ENCODE results near the gene SMPD2.

SMPD2 gene

DNA sequence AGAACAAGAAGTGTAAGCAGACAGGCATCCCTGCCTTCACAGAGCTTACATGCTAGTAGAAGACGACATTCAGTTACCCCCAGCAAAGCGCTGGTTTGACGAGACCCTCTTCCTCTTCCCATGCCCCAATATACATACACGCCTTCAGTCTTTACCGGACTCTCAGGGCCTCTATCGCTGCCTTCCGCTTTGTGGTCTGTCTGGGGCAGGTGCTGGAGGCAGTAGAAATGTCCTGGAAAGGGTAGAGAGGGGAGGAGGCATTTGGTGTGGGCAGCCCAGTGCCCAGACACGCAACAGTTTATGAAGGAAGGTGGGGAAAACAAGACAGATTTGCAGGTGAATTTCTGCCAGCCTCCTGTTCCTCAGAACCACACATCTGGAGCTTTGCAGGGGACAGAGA, 6.0 kb downstream of the SMPD2 start:
- DNase-seq (ENCODE audit: low spot score), result no peak

DNA sequence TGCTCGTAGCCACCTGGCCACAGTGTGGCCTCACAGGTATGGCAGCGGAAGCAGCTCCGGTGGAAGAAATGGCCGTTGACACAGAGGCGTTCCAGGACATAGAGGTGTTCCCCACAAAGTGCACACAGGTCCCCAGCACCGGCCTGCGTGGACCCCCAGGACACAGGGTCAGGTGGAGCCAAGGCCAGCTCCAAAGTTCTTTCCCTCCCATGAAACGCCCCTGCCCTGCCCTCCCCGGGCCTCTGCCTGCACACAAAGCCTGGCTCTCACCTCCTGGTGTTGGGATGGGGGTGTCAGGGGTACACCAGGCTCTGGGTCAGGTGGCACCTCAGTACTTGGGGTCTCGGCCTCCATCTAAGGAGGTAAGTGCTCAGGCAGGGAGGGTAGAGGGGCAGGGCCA, 6.6 kb downstream of the SMPD2 start:
- DNase-seq (ENCODE audit: low spot score), result no peak

GRCh38 chr6:109447878-109448555, 7.5 kb downstream of the SMPD2 start:
- DNase-seq (ENCODE audit: low spot score), result no peak

DNA sequence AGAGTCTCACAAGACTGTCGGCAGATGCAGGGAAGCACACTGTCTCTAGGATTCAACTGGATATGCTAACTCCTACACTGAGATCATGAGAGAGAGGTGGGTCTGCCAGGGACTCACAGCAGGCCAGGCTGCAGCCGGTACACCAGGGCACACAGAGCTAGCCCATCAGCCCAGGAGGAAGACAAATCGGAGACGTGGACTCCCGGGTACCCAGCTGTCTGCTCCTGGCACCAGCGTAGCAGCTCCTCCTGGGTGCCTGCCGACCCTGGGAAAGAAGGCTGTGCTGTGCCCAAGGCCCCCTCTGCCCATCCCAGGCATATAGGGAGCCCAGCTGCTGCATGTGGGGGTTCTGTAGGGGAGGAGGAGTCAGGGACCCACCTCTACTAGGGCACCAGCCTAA, 8.1 kb downstream of the SMPD2 start:
- no peak for DNase-seq (ENCODE audit: low spot score)

DNA sequence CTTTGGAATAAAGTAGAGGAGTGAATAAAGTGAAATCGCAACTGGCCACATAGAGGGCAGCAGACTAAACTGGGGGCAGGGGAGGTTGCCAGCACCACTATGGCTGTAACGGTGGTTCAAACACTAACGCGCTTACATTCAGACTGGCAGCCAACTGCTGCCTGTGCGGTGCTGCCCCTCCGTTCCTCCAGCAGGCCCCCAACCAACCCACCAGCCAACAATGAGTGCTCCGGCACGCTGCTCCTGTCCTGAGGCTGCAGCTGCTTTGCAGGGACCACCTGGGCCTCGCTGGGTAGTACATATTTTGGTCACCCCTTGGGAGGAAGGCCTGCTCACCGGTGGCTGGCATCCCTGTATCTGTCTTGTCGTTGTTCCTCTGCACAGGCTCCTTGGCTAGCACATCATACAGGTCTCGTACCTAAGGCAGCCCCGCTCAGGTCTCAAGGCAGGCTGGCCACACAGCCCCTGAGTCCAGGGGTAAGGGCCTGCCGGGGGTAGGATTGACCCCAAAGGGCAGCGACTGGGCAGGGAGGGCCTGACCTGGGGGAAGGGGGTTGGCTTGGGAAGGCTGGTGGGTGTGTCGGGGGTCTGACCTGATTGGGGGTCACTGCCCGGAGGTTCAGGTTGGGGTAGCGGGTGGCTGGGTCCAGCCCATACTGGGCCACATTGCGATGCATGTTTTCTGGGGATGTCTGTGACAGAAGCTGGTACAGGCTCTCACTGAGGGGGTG, 8.7 kb downstream of the SMPD2 start:
- DNase-seq (ENCODE audit: low spot score), result no peak

DNA sequence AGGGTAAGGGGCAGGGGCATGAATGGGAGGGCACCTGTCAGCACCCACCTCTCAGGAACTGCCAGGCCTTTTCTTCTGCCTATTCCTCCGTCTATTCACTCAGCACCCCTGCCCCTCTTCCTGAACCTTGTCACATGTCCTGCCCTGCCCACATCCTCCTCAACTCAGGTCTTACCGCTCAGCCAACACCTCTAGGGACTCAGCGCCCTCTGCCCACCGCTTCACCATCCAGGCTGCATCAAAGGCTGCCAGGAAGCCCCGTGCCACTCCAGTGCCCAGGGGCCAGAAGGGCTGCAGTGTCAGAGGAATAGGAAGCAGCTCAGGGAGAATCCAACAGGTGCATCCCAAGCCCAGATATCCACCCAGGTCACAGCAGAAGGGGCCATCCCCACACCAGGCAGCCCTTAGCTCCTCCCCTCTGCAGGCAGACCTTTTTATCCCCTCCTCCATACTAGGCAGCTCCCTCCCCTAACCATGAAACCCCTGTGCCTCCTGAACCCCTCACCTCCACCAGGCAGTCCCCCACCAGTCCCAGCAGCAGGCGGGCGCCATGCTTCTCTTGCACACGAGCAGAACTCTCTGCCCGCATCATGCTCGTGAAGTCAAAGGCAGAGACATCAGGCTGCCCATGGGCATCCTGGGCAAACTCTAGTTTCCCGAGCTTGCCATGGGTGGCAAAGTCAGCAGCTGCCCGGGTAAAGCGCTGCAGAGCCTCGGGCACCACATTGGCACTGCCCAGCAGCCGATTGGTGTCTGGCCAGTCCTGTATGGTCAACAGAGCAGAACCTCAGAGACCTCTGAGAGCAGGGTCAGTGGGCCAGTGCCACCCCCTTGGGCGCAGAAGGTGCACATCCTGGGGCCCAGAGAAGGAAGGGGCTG, 9.5 kb downstream of the SMPD2 start:
- DNase-seq (ENCODE audit: low spot score), result no peak

DNA sequence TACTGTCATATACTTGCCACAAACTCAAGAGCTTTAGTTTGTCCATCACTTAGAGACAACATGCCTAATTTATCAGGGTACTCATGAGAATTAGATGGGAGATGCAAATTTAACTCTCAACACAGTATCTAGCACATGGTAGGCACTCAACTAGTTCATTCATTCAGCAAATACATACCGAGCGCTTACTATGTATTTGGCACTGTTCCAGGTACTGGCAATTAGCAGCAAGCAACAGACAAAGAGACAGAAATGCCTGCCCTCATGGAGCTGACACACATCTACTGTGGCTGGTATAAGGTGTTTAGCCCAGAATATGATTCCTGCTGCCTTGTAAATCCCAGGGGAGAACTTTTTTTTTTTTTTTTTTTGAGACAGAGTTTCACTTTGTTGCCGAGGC, 10.3 kb downstream of the SMPD2 start:
- no peak for DNase-seq (ENCODE audit: low spot score)

GRCh38 chr6:109451376-109451775, 10.9 kb downstream of the SMPD2 start:
- no peak for DNase-seq (ENCODE audit: low spot score)

DNA sequence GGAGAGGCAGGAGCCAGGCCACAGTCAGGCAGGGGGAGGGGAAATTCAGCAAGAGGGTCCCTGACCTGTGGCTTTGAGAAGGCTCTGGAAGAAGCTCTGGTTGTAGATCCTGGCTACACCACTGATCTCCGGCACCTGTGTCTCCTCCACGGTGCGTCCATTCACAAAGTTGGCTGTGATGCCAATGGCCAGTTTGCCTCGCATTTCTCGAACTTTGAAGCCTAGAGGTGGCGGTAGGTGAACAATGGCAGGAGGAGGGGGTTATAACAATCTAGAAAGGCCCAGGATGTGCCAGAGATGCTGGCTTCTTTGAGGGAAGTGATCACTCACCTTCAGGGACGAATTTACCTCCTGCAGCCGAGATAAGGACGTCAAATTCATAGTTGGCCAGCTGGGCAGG, 11.7 kb downstream of the SMPD2 start:
- DNase-seq (ENCODE audit: low spot score), result no peak

GRCh38 chr6:109453156-109453555, 12.6 kb downstream of the SMPD2 start:
- DNase-seq (ENCODE audit: low spot score), result no peak

DNA sequence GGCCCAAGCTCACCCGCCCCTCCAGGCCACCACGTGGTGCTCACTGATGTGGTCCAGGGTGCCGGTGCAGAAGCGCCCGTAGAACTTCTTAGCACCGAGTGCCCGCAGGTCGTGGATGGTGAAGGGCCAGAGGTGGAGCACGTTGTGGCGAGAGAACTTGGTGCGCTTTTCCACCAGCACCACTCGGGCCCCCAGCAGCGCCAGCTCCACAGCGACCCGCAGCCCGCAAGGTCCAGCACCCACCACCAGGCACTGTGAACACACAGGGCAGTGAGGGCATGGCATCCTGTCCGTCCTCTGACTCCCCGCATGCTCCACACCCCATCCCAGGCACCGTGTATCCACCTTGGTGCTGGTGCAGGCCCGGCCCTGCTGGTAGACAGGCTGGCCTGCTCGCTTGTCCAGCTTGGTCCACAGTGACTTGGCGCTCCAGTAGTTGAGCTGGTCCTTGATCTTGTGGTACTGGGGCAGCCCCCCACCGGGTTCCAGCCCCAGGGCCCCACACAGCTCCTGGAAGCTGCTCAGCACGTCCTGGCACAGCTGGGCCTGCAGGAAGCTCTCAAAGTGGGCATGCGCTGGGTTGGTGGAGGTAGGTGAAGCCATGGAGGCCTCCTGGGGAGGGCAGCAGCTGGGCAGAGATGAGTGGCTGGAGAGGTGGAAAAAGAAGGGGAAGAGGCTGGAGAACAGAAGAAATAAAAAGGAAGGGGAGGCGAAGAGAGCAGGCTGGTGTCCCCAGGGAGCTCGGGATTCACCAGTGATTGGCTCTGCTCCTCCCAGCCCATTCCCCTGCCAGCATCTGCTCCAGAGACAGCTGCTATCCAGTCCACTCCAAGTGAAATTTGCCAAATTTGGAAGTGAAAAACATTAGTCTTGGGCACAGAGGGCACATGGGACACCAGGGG, 13.3 kb downstream of the SMPD2 start:
- no peak for DNase-seq (ENCODE audit: low spot score)

- no peak for DNase-seq (ENCODE audit: low spot score)
Observed at GRCh38 chr6:109454496-109455436, 14.2 kb downstream of the SMPD2 start.

- DNase-seq (ENCODE audit: low spot score), result peak; percentile 82
Observed at GRCh38 chr6:109455437-109456110, 15.1 kb downstream of the SMPD2 start, which contains the start of gene MICAL1. Gene MICAL1, minus strand, starts transcription at chr6:109455772. Its CDS starts 1,576 bp downstream, at chr6:109454196.

GRCh38 chr6:109456111-109456583, 15.6 kb downstream of the SMPD2 start:
- DNase-seq (ENCODE audit: low spot score), result no peak

- no peak for DNase-seq (ENCODE audit: low spot score)
Observed at GRCh38 chr6:109456710-109457561, 16.4 kb downstream of the SMPD2 start.

- DNase-seq (ENCODE audit: low spot score), result no peak
Observed at GRCh38 chr6:109457562-109457996, 17.1 kb downstream of the SMPD2 start.

DNA sequence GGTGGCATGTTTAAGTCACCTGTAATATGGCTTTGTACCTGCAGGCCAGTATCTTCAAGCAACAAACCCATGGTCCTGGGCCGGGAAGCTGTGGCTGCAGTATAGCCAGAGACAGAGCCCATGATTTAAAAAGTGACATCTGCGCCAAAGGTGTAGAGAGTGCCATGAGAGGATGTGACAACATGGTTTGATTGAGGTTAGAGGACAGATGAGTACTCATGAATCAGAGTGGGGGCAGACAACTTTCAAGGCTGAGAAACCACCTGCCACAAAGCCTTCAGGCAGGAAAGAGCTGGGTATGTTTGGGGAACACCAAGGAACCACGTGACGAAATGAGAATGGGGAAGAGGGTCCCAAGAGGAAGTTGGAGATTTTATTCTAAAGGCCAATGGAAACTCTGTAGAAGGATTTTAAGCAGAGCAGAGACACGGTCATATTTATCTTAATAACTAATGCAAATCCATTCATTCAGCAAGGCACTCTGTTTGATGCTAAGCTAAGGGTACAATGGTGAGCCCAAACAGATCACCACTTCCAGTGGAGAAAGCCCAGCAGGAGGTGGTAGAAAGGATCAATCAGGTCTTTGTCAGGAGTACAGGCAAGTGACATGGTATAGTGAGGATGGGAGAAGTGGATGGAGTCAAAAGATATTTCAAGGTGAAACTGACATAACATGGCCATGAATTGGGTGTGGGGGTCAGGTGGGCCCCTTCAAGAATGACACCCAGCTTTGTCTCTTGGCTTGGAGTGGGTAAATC, 18.4 kb downstream of the SMPD2 start:
- DNase-seq (ENCODE audit: low spot score), result no peak
